ENCODE data around the gene TDP1.
A peak's percentile ranks its signal among the peaks of the same experiment; 100 is the strongest.

The TDP1 gene

DNA sequence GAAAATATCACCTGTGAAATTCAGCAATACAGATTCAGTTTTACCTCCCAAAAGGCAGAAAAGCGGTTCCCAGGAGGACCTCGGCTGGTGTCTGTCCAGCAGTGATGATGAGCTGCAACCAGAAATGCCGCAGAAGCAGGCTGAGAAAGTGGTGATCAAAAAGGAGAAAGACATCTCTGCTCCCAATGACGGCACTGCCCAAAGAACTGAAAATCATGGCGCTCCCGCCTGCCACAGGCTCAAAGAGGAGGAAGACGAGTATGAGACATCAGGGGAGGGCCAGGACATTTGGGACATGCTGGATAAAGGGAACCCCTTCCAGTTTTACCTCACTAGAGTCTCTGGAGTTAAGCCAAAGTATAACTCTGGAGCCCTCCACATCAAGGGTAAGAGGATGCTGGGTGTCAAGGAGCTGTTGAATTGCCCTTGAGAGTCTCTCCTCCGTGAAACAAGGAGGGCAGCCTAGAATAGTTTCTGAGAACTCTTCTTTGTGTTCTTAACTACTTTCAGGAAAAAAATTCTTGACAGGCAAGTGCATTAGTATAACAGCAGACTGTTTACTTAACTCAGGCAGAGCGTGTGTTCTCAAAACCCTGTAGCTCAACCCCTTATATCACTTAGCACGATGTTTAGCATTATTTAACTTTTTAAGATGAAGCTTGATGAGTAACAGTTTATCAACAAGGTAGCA lies 7.7 kb downstream of the TDP1 start:
- TF ChIP-seq, protein P1, sequence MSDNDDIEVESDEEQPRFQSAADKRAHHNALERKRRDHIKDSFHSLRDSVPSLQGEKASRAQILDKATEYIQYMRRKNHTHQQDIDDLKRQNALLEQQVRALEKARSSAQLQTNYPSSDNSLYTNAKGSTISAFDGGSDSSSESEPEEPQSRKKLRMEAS (IDR thresholded peaks at IDR 0.05; ENCODE audit: low read depth, low read length), result no peak
- TF ChIP-seq, protein P2, sequence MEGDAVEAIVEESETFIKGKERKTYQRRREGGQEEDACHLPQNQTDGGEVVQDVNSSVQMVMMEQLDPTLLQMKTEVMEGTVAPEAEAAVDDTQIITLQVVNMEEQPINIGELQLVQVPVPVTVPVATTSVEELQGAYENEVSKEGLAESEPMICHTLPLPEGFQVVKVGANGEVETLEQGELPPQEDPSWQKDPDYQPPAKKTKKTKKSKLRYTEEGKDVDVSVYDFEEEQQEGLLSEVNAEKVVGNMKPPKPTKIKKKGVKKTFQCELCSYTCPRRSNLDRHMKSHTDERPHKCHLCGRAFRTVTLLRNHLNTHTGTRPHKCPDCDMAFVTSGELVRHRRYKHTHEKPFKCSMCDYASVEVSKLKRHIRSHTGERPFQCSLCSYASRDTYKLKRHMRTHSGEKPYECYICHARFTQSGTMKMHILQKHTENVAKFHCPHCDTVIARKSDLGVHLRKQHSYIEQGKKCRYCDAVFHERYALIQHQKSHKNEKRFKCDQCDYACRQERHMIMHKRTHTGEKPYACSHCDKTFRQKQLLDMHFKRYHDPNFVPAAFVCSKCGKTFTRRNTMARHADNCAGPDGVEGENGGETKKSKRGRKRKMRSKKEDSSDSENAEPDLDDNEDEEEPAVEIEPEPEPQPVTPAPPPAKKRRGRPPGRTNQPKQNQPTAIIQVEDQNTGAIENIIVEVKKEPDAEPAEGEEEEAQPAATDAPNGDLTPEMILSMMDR (IDR thresholded peaks at IDR 0.05; ENCODE audit: low read depth, low read length), result no peak
- TF ChIP-seq POLR2A (IDR thresholded peaks at IDR 0.05; ENCODE audit: extremely low read depth, insufficient read length), result no peak
- no peak for TF ChIP-seq MYC (IDR thresholded peaks at IDR 0.05; ENCODE audit: low read depth, low read length)
- H3K4me3 ChIP-seq (ENCODE audit: low read depth, low read length), result no peak overlapping the region
- DNase-seq (ENCODE audit: low read depth), result no peak

DNA sequence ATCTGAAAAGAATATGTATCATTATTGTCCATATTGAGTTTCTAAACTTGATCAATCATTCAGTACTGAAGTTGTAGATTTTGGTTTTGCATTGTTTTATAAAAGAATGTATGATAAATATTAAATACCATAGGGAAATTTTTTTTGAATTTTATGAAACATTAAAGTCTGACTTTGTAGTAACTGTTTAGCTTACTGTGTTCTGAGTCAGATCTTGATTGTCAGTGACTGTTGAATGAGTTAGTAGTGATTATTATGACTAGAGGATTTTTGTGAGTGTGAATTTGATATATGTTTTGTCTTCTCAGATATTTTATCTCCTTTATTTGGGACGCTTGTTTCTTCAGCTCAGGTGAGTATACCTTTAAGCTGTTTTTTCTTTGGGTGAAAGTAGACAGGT lies 10.1 kb downstream of the TDP1 start:
- TF ChIP-seq POLR2A (IDR thresholded peaks at IDR 0.05; ENCODE audit: extremely low read depth, insufficient read length) (no peak), MYC (IDR thresholded peaks at IDR 0.05; ENCODE audit: low read depth, low read length) (no peak)
- TF ChIP-seq, protein P1 (IDR thresholded peaks at IDR 0.05; ENCODE audit: low read depth, low read length), result no peak
- TF ChIP-seq, protein P2 (IDR thresholded peaks at IDR 0.05; ENCODE audit: low read depth, low read length), result no peak
- no peak for DNase-seq (ENCODE audit: low read depth)

DNA sequence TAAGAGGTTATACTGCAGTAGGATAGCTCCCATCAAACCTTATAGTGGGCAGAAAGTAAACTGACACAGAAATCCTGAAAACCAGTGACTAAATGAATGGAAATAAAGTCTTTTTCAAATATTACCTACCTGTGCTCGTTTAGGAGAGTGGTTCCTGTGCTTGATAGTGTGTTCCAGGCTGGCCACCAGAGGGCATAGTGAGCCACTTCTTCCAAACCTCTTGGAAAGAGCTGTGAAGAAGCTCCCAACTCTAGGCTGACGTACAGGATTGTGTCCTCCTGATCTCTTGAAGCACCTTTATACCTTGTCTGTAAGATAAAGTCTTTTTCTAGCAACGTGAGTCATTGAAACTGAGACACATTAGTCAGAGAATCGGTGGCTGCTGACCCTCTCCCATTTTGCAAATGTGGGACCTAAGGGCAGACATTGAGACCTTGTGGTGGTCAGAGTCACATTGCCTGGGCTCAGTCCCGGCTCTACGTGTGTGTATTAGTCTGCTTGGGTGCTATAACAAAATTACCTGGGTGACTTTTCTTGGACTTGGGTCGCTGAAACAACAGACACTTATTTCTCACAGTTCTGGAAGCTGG lies 17.6 kb downstream of the TDP1 start:
- DNase-seq (ENCODE audit: low read depth), result peak; percentile 70
- no peak overlapping the region for H3K4me3 ChIP-seq (ENCODE audit: low read depth, low read length)
- TF ChIP-seq, protein P2 (IDR thresholded peaks at IDR 0.05; ENCODE audit: low read depth, low read length), result peak; percentile 83
- TF ChIP-seq, protein P1 (IDR thresholded peaks at IDR 0.05; ENCODE audit: low read depth, low read length), result no peak
- no peak for TF ChIP-seq POLR2A (IDR thresholded peaks at IDR 0.05; ENCODE audit: extremely low read depth, insufficient read length)
- 0 out of 2 replicates have a peak, but pooled peaks have one; percentile 50 for TF ChIP-seq MYC (IDR thresholded peaks at IDR 0.05; ENCODE audit: low read depth, low read length)

More for the DNA sequence above, 10.1 kb downstream of the TDP1 start:
- no peak overlapping the region for H3K4me3 ChIP-seq (ENCODE audit: low read depth, low read length)

DNA sequence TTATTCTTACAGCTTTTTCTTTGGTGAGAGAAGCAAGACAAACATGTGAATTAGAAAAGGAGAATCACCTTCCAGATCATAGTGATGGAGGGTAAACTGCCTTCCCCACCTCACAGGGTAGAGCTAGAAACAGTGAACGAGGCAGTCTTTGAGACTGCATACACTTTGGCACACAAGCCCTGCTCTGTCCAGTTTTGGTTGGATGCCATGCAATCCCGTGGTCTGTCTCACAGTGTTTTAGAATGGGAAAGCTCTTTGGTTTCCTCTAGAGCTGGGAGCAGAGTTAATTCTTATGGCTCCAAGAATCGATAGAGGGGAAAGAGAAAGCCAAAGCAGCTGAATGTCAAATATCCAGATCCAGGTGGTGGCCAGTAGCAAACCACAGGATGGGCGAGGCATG lies 21.9 kb downstream of the TDP1 start:
- no peak overlapping the region for H3K4me3 ChIP-seq (ENCODE audit: low read depth, low read length)
- no peak for DNase-seq (ENCODE audit: low read depth)
- TF ChIP-seq, protein P1 (IDR thresholded peaks at IDR 0.05; ENCODE audit: low read depth, low read length), result no peak
- TF ChIP-seq, protein P2 (IDR thresholded peaks at IDR 0.05; ENCODE audit: low read depth, low read length), result no peak
- TF ChIP-seq MYC (IDR thresholded peaks at IDR 0.05; ENCODE audit: low read depth, low read length), result no peak
- TF ChIP-seq POLR2A (IDR thresholded peaks at IDR 0.05; ENCODE audit: extremely low read depth, insufficient read length), result no peak

DNA sequence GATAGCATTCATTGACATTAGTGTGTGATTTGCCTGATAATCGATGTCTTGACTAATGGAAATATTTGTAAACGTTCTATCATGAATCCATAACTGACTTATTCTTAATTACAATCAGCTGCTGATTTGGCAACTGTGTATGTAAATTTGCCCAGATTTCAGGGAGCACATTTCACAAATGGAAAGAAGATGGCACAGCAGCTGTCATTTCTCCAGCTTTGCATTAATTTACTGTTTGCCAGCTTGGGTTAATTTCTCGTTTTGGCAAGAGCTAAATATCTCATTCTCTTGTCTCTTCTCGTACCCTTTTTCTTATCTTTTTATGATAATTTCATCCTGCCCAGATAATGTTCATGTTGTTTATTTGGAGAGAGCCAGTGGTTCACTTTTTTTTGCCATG lies 22.9 kb downstream of the TDP1 start:
- TF ChIP-seq, protein P1 (IDR thresholded peaks at IDR 0.05; ENCODE audit: low read depth, low read length), result no peak
- TF ChIP-seq, protein P2 (IDR thresholded peaks at IDR 0.05; ENCODE audit: low read depth, low read length), result no peak
- no peak for TF ChIP-seq MYC (IDR thresholded peaks at IDR 0.05; ENCODE audit: low read depth, low read length)
- no peak for TF ChIP-seq POLR2A (IDR thresholded peaks at IDR 0.05; ENCODE audit: extremely low read depth, insufficient read length)
- no peak for DNase-seq (ENCODE audit: low read depth)
- H3K4me3 ChIP-seq (ENCODE audit: low read depth, low read length), result no peak overlapping the region

Data from NB4 (cell line).